Lower leg skin (tissue), 4 donors: Measurements from ENCODE around the gene RALY. TPM values are rescaled to one million over a fixed set of nuclear protein-coding genes. Genes with fewer than 3 reads are reported as not detected.

ENCODE experiments used
- DNase-seq, 2 donors: peaks; one replicate each; pipeline ENCODE4 v3.0.0-alpha.2; 2019; ENCODE audit warnings: low spot score in 2 of 2
- H3K4me3 ChIP-seq: fragments of 200-600 bp; sonication (generic); 2 replicates; pipeline ENCODE4 v1.5.1; 2017; ENCODE audit warnings: mild to moderate bottlenecking, low read depth; ENCODE audit not compliant: poor library complexity, severe bottlenecking
- POLR2A ChIP-seq, 2 donors: fragments of 450-650 bp; IDR thresholded peaks; one replicate each; pipeline ENCODE4 v1.6.1; 2016 to 2017; ENCODE audit warnings: antibody characterized with exemption in 2 of 2, mild to moderate bottlenecking in 1 of 2, moderate library complexity in 1 of 2
- WGBS, 2 donors: methylation state at CpG; one replicate each; pipeline ENCODE4 v1.1.5; 2018; 5-methylcytosine and 5-hydroxymethylcytosine counted together
- intact Hi-C: fragments of 100-400 bp; cut with DNase I; formaldehyde crosslinking; loops from one replicate; pipeline ENCODE4 v1.15.0; 2023; ENCODE audit warnings: low total_unique reads
- total RNA-seq, 4 donors: library from RNA; depleted of rRNA; stranded (reverse); fragments of >200 nt; gene quantifications; one replicate each; pipeline ENCODE4 v1.1.0, GENCODE V29; 2016
- TF ChIP-seq, protein P1 (sequence below), 3 donors: fragments of 450-650 bp; IDR thresholded peaks; one replicate each; pipeline ENCODE4 v1.5.1; 2016; ENCODE audit warnings: antibody characterized with exemption in 3 of 3, mild to moderate bottlenecking in 3 of 3, moderate library complexity in 2 of 3

Gene RALY
- total RNA-seq, 4 donors from 2014 or later = 92.2 to 113 (median 98.6) TPM

DNA sequence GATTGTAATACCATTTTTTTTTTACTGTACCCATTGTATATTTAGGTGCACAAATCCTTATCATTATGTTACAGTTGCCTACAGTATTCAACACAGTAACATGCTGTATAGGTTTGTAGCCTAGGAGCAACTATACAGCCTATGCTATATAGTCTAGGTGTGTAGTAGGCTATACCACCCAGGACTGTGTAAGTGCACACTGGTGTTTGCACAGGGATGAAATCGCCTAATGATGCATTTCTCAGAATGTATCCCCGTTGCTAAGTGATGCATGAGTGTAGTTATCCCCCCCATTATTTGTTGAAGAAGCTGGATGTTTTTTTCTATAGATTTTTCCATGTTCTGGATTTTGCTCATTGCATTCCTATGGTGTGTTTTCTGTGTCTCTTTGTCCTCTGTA lies 12.9 kb downstream of the RALY start:
- no peak for TF ChIP-seq POLR2A (IDR thresholded peaks at IDR 0.05)
- TF ChIP-seq, protein P1, sequence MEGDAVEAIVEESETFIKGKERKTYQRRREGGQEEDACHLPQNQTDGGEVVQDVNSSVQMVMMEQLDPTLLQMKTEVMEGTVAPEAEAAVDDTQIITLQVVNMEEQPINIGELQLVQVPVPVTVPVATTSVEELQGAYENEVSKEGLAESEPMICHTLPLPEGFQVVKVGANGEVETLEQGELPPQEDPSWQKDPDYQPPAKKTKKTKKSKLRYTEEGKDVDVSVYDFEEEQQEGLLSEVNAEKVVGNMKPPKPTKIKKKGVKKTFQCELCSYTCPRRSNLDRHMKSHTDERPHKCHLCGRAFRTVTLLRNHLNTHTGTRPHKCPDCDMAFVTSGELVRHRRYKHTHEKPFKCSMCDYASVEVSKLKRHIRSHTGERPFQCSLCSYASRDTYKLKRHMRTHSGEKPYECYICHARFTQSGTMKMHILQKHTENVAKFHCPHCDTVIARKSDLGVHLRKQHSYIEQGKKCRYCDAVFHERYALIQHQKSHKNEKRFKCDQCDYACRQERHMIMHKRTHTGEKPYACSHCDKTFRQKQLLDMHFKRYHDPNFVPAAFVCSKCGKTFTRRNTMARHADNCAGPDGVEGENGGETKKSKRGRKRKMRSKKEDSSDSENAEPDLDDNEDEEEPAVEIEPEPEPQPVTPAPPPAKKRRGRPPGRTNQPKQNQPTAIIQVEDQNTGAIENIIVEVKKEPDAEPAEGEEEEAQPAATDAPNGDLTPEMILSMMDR (IDR thresholded peaks at IDR 0.05) = no peak
- H3K4me3 ChIP-seq = no peak overlapping the region
- intact Hi-C loops = no loop called here
- DNase-seq = no peak
- WGBS, 2 donors = 80 to 86% methylated on average over 2 of the region's 2 CpGs

DNA sequence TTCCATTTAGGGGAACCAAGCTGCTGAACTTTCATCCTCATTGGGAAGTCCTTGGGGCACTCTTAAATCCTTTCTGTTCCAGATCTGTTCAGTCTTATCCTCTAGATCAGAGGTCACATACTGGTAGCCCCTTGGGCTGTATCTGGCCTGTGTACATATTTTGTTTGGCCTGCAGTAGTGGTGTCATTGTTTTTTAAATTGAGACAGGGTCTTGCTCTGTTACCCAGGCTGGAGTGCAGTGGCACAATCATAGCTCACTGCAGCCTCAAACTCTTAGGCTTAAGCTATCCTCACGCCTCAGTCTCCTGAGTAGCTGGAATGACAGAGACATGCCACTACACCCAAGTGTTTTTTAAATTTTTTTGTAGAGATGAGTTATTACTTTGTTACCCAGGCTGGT lies 14.8 kb downstream of the RALY start:
- H3K4me3 ChIP-seq = no peak overlapping the region
- 93 to 100% methylated on average over 1 of the region's 1 CpG for WGBS, 2 donors
- TF ChIP-seq POLR2A (IDR thresholded peaks at IDR 0.05) = no peak
- TF ChIP-seq, protein P1 (IDR thresholded peaks at IDR 0.05) = no peak
- DNase-seq = no peak
- intact Hi-C loops = no loop called here

DNA sequence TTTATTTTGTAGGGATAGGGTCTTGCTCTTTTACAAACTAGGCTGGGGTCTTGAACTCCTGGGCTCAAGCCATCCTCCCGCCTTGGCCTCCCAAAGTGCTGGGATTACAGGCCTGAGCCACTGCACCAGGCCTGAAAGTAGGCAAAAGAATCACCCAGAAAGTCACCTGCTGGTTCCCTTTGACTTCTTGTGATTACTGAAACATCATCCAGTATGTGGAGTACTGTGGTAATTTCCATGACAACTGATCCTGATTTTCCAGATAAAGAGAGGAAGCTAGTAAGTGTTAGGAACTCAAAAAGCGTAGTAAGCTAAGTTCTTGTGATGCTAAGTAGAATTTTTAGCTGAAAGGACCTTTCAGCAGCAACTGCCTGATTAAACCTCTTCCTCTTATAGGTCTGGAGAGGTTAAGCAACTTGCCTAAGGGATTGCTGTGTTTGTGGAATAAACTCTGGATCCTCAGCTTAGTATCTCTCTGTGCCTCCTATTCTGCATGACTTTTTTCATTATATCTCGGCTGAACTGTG lies 16.8 kb downstream of the RALY start:
- WGBS, 2 donors = 68 to 75% methylated on average over 3 of the region's 3 CpGs
- intact Hi-C loops = no loop called here

DNA sequence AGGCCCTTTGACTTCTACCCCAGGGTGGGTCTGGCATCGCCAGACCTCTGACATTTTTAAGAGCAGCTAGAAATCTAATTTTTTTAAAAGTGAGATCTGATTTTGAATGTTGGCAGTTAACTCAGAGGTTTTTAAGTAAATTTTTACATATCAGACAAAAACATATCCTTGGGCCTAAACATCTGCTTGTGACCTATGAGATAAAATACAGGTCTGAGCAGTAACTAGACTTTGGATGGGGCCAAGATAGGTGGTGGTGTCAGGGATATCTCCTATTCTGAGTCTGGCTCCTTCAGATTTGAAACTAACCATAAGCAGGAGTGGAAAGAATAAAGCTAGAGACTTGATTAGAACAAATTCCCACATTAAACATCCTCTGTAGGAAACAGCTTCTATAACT lies 17.6 kb downstream of the RALY start:
- 95 to 96% methylated on average over 1 of the region's 1 CpG for WGBS, 2 donors
- intact Hi-C loops = no loop called here
- no peak overlapping the region for H3K4me3 ChIP-seq
- DNase-seq = no peak
- TF ChIP-seq, protein P1 (IDR thresholded peaks at IDR 0.05) = no peak
- no peak for TF ChIP-seq POLR2A (IDR thresholded peaks at IDR 0.05)

More for the DNA sequence above, 16.8 kb downstream of the RALY start:
- no peak for TF ChIP-seq POLR2A (IDR thresholded peaks at IDR 0.05)
- DNase-seq = no peak
- no peak overlapping the region for H3K4me3 ChIP-seq

DNA sequence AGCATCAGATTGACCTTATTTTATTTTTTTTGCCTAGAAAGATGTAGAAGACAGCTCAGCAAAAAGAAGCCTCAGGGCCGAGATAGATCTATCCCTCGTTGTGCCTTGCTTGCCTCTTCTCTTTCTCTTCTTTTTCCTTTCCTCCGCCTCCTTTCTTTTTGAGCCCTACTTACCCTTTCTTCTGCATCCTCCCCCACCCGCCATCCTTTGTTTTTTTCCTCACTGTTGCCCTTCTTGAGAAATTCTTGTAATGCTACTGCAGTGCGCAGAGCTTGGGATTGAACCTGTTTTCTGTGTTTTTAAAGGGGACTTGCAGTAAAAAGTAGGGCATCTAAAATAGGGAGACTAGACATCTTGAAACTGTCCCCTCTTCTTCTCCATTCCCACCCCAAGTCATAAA lies 18.6 kb downstream of the RALY start:
- 88 to 94% methylated on average over 5 of the region's 5 CpGs for WGBS, 2 donors
- no peak for TF ChIP-seq POLR2A (IDR thresholded peaks at IDR 0.05)
- TF ChIP-seq, protein P1 (IDR thresholded peaks at IDR 0.05) = no peak
- DNase-seq = no peak
- intact Hi-C loops = no loop called here
- H3K4me3 ChIP-seq = no peak overlapping the region

DNA sequence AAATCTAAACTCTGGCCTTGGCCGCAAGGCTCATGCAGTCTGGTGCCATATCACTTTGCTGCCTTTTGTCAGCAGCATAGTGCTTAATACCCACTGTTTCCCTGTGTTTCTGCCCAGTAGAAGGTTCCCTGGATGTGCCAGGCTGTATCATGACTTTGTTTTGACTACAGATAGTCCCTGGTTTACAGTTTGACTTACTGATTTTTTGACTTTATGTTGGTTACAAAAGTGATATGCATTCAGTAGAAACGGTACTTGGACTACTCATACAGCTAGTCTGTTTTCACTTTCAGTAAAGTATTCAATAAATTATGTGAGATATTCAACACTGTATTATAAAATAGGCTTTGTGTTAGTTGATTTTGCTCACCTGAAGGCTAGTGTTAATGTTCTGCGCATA lies 19.0 kb downstream of the RALY start:
- no peak for TF ChIP-seq POLR2A (IDR thresholded peaks at IDR 0.05)
- TF ChIP-seq, protein P1 (IDR thresholded peaks at IDR 0.05) = no peak
- 83 to 86% methylated on average over 3 of the region's 3 CpGs for WGBS, 2 donors
- intact Hi-C loops = no loop called here

More for the DNA sequence above, 19.0 kb downstream of the RALY start:
- no peak for DNase-seq
- H3K4me3 ChIP-seq = no peak overlapping the region
